Ovary (tissue), 3 donors: Measurements from ENCODE around the gene CEBPE.
A peak's percentile ranks its signal among the peaks of the same experiment; 100 is the strongest.

Experiments
- CTCF ChIP-seq, 3 donors: fragments of 450-650 bp in 2 of 3; fragments of 200-600 bp in 1 of 3; IDR thresholded peaks; one replicate each; pipeline versions ENCODE4 v1.5.1 to v1.8.0; 2016 to 2022; ENCODE audit warnings: antibody characterized with exemption in 3 of 3, mild to moderate bottlenecking in 1 of 3
- POLR2A ChIP-seq: fragments of 450-650 bp; IDR thresholded peaks from one replicate; pipeline ENCODE4 v1.6.1; 2017; ENCODE audit warnings: antibody characterized with exemption, mild to moderate bottlenecking, moderate library complexity
- donor health status: DM: no; HTN: no; CAD: no.

DNA sequence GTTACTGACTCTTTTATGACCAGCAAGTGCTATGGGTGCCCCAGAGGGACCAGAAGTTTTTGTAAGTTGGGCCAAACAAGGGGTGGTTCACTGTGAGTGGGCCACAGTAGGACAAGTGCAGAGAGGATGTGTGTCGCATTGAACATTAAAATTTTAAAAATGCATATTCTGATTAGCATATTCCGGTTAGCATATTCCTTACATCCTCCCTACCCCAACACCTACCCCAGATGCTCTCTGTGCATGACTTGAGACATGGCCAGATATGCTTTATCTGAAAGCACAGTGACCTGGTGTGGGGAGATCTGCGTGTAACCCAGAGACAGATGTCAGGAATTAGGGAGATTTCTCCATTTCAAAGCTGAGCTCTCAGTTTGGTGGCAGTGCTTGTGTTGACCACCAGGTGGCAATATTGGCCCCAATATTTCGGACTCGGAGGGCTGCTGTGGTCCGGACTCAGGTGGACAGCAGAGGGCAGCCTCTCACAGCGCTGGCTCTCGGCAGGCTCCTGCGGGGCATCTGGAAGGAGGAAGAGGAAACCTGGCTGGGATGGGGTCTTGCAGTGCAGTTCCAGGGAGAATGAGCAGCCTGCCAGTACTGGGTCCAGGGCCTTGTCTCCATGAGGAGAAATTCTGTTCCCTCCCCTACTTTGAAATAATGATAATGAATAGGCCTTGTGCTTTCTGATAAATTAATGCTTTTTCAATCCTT lies 1.6 kb upstream of the CEBPE start:
- TF ChIP-seq CTCF (IDR thresholded peaks at IDR 0.05) (peak; percentile 100), POLR2A (peak; percentile 53)
